ENCODE results near the gene ZNF532. TPM values are rescaled to one million over a fixed set of nuclear protein-coding genes. Genes with fewer than 3 reads are reported as not detected.

ZNF532 gene
- total and polyA plus RNA-seq, 11 donors, result 16.0 to 84.4 (median 69.9) TPM

DNA sequence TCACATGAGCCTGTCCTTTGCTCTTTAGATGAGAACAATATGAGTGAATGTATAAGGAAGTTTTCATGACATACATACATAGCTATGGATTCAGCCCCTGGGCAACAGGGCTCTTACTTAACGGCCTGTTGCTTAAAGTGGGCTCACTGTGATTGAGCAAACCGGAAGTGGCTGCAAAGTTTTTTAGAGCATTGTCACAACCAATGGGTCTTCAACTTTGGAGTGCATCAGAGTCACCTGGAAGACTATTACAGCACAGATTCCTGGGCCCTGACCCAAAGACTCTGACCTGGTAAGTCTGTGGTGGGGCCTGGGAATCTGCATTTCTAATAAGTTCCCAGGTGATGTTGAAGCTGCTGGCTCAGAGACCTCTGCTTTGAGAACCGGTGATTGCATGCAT lies 168.7 kb downstream of the ZNF532 start:
- ATAC-seq (no peak), DNase-seq (no peak)
- H3K9me3 ChIP-seq, result no peaks in the 10 kb centered on the region
- H3K36me3 ChIP-seq, result no peaks in the 10 kb centered on the region
- H3K27me3 ChIP-seq, result no peaks in the 10 kb centered on the region
- TF ChIP-seq, protein P1, sequence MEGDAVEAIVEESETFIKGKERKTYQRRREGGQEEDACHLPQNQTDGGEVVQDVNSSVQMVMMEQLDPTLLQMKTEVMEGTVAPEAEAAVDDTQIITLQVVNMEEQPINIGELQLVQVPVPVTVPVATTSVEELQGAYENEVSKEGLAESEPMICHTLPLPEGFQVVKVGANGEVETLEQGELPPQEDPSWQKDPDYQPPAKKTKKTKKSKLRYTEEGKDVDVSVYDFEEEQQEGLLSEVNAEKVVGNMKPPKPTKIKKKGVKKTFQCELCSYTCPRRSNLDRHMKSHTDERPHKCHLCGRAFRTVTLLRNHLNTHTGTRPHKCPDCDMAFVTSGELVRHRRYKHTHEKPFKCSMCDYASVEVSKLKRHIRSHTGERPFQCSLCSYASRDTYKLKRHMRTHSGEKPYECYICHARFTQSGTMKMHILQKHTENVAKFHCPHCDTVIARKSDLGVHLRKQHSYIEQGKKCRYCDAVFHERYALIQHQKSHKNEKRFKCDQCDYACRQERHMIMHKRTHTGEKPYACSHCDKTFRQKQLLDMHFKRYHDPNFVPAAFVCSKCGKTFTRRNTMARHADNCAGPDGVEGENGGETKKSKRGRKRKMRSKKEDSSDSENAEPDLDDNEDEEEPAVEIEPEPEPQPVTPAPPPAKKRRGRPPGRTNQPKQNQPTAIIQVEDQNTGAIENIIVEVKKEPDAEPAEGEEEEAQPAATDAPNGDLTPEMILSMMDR (IDR thresholded peaks at IDR 0.05), result no peak
- TF ChIP-seq POLR2A (IDR thresholded peaks at IDR 0.05), result no peak
- intact Hi-C loops (cut with DNase I), result no loop called here
- no peak overlapping the region for H3K4me3 ChIP-seq
- H3K27ac ChIP-seq, result no peak overlapping the region
- WGBS, 4 donors, result 84 to 90% (median 87%) methylated on average over 3 of the region's 3 CpGs
- peaks cover 0 to 7% (median 0%) of the 10 kb centered on the region in 12 donors for H3K4me1 ChIP-seq

DNA sequence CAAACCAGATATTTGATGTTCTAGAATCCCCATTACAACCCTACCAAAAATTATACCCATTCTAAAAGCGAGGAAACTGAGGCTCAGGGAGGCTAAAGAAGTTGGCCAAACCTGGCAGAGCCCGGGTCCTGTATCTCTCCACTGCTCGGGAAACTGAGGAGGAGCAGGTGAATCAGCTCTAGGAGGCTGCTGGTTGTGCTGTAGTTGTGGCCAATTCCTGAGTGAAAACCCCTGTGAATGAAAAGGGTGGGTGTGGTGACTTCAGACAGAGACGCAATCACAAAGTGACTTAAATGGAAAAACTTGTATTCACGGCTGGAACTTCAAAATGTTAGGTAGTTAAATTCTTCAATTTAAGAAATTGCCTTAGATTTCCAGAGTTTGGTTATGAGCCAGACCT lies 169.3 kb downstream of the ZNF532 start:
- no peaks in the 10 kb centered on the region for H3K27me3 ChIP-seq
- H3K4me1 ChIP-seq, result peaks cover 0 to 7% (median 0%) of the 10 kb centered on the region in 12 donors
- H3K36me3 ChIP-seq, result no peaks in the 10 kb centered on the region
- TF ChIP-seq POLR2A (IDR thresholded peaks at IDR 0.05), result no peak
- TF ChIP-seq, protein P1 (IDR thresholded peaks at IDR 0.05), result no peak
- no peak overlapping the region for H3K27ac ChIP-seq
- no peak for ATAC-seq
- intact Hi-C loops (cut with DNase I), result no loop called here
- H3K4me3 ChIP-seq, result no peak overlapping the region
- DNase-seq, result no peak
- no peaks in the 10 kb centered on the region for H3K9me3 ChIP-seq
- 86 to 90% (median 88%) methylated on average over 5 of the region's 5 CpGs for WGBS, 4 donors

DNA sequence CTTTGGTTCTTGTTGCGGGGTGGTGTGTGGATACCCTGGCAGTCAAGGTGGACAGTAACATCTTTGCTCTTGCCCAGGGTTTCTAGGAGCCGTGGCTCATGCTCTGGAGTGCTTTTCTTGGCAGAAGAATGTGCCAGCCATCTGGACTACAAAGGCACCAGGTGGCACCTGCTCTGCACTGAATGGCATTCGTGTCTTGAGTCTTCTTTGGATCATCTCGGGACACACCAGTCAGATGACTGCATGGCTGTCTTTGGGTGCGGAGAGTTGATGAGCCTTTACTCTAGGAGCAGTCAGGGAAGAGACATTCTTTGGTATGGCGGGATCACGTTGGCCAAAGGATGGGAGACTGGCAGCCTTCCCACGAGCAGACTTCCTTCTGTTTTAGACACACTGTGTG lies 170.9 kb downstream of the ZNF532 start:
- TF ChIP-seq POLR2A (IDR thresholded peaks at IDR 0.05), result no peak
- TF ChIP-seq, protein P1 (IDR thresholded peaks at IDR 0.05), result no peak
- Histone ChIP-seq H3K4me3 (no peak overlapping the region), H3K9me3 (no peaks in the 10 kb centered on the region), H3K4me1 (peaks cover 0 to 7% (median 0%) of the 10 kb centered on the region in 12 donors), H3K36me3 (no peaks in the 10 kb centered on the region), H3K27ac (no peak overlapping the region), H3K27me3 (no peaks in the 10 kb centered on the region)
- 89 to 99% (median 95%) methylated on average over 8 of the region's 8 CpGs for WGBS, 4 donors
- DNase-seq (no peak), ATAC-seq (no peak)
- intact Hi-C loops (cut with DNase I), result loop anchor here in 1 of 10 donors (5.0 kb wide), 1 partner anchor 33 kb away; no protein-coding TSS in a partner anchor

Other genes starting within 250 kb of the ZNF532 start
- 100 to 1,000 TPM in 8 of 9 donors, 10 to 100 TPM in 1; 99.7 to 224 (median 159) TPM for gene ALPK2, start 235.8 kb upstream of the ZNF532 start, total RNA-seq
- gene ALPK2, start 235.8 kb upstream of the ZNF532 start, polyA plus RNA-seq, result 10 to 100 TPM; 13.2 to 31.5 TPM
- gene MALT1, start 193.4 kb upstream of the ZNF532 start, total RNA-seq, result 10 to 100 TPM in 7 of 9 donors, 1 to 10 TPM in 2; 9.3 to 18.3 (median 10.4) TPM
- 1 to 10 TPM; 5.4 to 6.4 TPM for gene MALT1, start 193.4 kb upstream of the ZNF532 start, polyA plus RNA-seq

Measured in heart left ventricle (tissue), 16 donors.